HepG2 (cell line): Measurements from ENCODE around the gene IRF1. TPM values are rescaled to one million over a fixed set of nuclear protein-coding genes. Genes with fewer than 3 reads are reported as not detected.

Experiments
- DMAP1 ChIP-seq: IDR thresholded peaks from 2 replicates; pipeline ENCODE4 v1.6.1; 2016
- DNMT1 ChIP-seq: sonication (generic); formaldehyde crosslinking; IDR thresholded peaks from 2 replicates; pipeline ENCODE4 v1.5.1; 2020; ENCODE audit warnings: mild to moderate bottlenecking, missing genetic modification reagents
- EED ChIP-seq: sonication (generic); formaldehyde crosslinking; IDR thresholded peaks from 2 replicates; pipeline ENCODE4 v1.5.0; 2020; ENCODE audit warnings: mild to moderate bottlenecking, missing genetic modification reagents
- JARID2 ChIP-seq: sonication (generic); formaldehyde crosslinking; IDR thresholded peaks from 2 replicates; pipeline ENCODE4 v1.8.1; 2023; ENCODE audit warnings: missing genetic modification reagents, inconsistent platforms; ENCODE audit not compliant: insufficient replicate concordance
- JUND ChIP-seq: sonication (generic); formaldehyde crosslinking; IDR thresholded peaks from 2 replicates; pipeline ENCODE4 v1.8.0; 2022; ENCODE audit warnings: mild to moderate bottlenecking, missing genetic modification reagents
- KAT8 ChIP-seq: IDR thresholded peaks from 2 replicates; pipeline ENCODE4 v1.6.1; 2016; ENCODE audit warnings: missing genetic modification reagents, missing compliant biosample characterization
- MBD4 ChIP-seq: IDR thresholded peaks from 2 replicates; pipeline ENCODE4 v1.6.1; 2012; ENCODE audit warnings: low read length, inconsistent platforms, borderline replicate concordance
- MED1 ChIP-seq: sonication (generic); formaldehyde crosslinking; IDR thresholded peaks from 2 replicates; pipeline ENCODE4 v1.4.0; 2020; ENCODE audit warnings: missing genetic modification reagents
- NR3C1 ChIP-seq: sonication (generic); formaldehyde crosslinking; IDR thresholded peaks from 2 replicates; pipeline ENCODE4 v1.4.0; 2020; ENCODE audit warnings: missing genetic modification reagents
- PHF5A ChIP-seq: IDR thresholded peaks from one replicate; pipeline ENCODE4 v1.6.1; 2018; ENCODE audit warnings: low read depth, missing genetic modification reagents; ENCODE audit not compliant: unreplicated experiment
- PLRG1 ChIP-seq: fragments of 450-650 bp; conservative IDR thresholded peaks from 2 replicates; pipeline ENCODE4 v1.6.1; 2016
- PRMT3 ChIP-seq: sonication (generic); formaldehyde crosslinking; IDR thresholded peaks from 2 replicates; pipeline ENCODE4 v1.8.1; 2022; ENCODE audit warnings: low read depth, mild to moderate bottlenecking, moderate library complexity, missing genetic modification reagents, borderline replicate concordance
- SCMH1 ChIP-seq: sonication (generic); formaldehyde crosslinking; IDR thresholded peaks from 2 replicates; pipeline ENCODE4 v1.9.0; 2021; ENCODE audit warnings: missing genetic modification reagents, mild to moderate bottlenecking, borderline replicate concordance
- SETDB1 ChIP-seq: sonication (generic); formaldehyde crosslinking; IDR thresholded peaks from 2 replicates; pipeline ENCODE4 v1.5.1; 2020; ENCODE audit warnings: missing genetic modification reagents, mild to moderate bottlenecking, borderline replicate concordance
- SNAPC2 ChIP-seq: sonication (generic); formaldehyde crosslinking; IDR thresholded peaks from 2 replicates; pipeline ENCODE4 v1.8.1; 2022; ENCODE audit warnings: mild to moderate bottlenecking, missing genetic modification reagents
- ZBTB1 ChIP-seq: sonication (generic); formaldehyde crosslinking; IDR thresholded peaks from 2 replicates; pipeline ENCODE4 v1.4.0; 2020; ENCODE audit warnings: missing genetic modification reagents, borderline replicate concordance
- ZFP37 ChIP-seq: sonication (generic); formaldehyde crosslinking; IDR thresholded peaks from 2 replicates; pipeline ENCODE4 v1.4.0; 2020; ENCODE audit warnings: missing genetic modification reagents, borderline replicate concordance
- ZNF256 ChIP-seq: sonication (generic); formaldehyde crosslinking; conservative IDR thresholded peaks from 2 replicates; pipeline ENCODE4 v1.4.0; 2020; ENCODE audit warnings: missing genetic modification reagents
- ZNF350 ChIP-seq: sonication (generic); formaldehyde crosslinking; IDR thresholded peaks from 2 replicates; pipeline ENCODE4 v1.4.0; 2020; ENCODE audit warnings: mild to moderate bottlenecking, low read depth, missing genetic modification reagents, borderline replicate concordance
- ZNF7 ChIP-seq: IDR thresholded peaks from 2 replicates; pipeline ENCODE4 v1.6.1; 2016; ENCODE audit warnings: missing biosample characterization, missing genetic modification reagents
- ZNF746 ChIP-seq: sonication (generic); formaldehyde crosslinking; IDR thresholded peaks from 2 replicates; pipeline ENCODE4 v1.8.0; 2022; ENCODE audit warnings: mild to moderate bottlenecking, missing genetic modification reagents
- ZNF816 ChIP-seq: sonication (generic); formaldehyde crosslinking; IDR thresholded peaks from 2 replicates; pipeline ENCODE4 v1.8.0; 2022; ENCODE audit warnings: missing genetic modification reagents, mild to moderate bottlenecking, borderline replicate concordance
- polyA plus RNA-seq, 8 experiments: library from polyadenylated mRNA; depleted of rRNA in 3 of 8; stranded (reverse) in 7 of 8; unstranded in 1 of 8; fragments of >200 nt; fragmentation: Illumina TruSeq in 4 of 8; extraction: Trizol in 4 of 8; gene quantifications; 2 replicates each; pipeline versions ENCODE4 v1.2.1 to v1.2.3, GENCODE V29; 2011 to 2016; ENCODE audit warnings: low read depth in 4 of 8, missing spikeins in 1 of 8, mixed read lengths in 1 of 8; ENCODE audit not compliant: insufficient read depth in 1 of 8
- total RNA-seq, 5 experiments: library from RNA; depleted of rRNA; stranded (reverse); fragments of >200 nt; fragmentation: Illumina TruSeq; extraction: Trizol; gene quantifications; 2 replicates each; pipeline ENCODE4 v1.2.3, GENCODE V29; 2016; ENCODE audit warnings: low read depth in 1 of 5
- TF ChIP-seq, protein P1 (sequence below): sonication (generic); formaldehyde crosslinking; IDR thresholded peaks from 2 replicates; pipeline ENCODE4 v1.4.0; 2020; ENCODE audit warnings: missing genetic modification reagents
- TF ChIP-seq, protein P2 (sequence below): sonication (generic); formaldehyde crosslinking; IDR thresholded peaks from 2 replicates; pipeline ENCODE4 v1.4.0; 2020; ENCODE audit warnings: low read depth, missing genetic modification reagents
- TF ChIP-seq, protein P3 (sequence below): sonication (generic); formaldehyde crosslinking; IDR thresholded peaks from 2 replicates; pipeline ENCODE4 v1.4.0; 2020; ENCODE audit warnings: missing genetic modification reagents

The IRF1 gene
- total and polyA plus RNA-seq, 2 of the 13 experiments (the other 11 are each of a cell fraction or from before 2014, with no cell fraction given), result 4.1 to 8.8 TPM

DNA sequence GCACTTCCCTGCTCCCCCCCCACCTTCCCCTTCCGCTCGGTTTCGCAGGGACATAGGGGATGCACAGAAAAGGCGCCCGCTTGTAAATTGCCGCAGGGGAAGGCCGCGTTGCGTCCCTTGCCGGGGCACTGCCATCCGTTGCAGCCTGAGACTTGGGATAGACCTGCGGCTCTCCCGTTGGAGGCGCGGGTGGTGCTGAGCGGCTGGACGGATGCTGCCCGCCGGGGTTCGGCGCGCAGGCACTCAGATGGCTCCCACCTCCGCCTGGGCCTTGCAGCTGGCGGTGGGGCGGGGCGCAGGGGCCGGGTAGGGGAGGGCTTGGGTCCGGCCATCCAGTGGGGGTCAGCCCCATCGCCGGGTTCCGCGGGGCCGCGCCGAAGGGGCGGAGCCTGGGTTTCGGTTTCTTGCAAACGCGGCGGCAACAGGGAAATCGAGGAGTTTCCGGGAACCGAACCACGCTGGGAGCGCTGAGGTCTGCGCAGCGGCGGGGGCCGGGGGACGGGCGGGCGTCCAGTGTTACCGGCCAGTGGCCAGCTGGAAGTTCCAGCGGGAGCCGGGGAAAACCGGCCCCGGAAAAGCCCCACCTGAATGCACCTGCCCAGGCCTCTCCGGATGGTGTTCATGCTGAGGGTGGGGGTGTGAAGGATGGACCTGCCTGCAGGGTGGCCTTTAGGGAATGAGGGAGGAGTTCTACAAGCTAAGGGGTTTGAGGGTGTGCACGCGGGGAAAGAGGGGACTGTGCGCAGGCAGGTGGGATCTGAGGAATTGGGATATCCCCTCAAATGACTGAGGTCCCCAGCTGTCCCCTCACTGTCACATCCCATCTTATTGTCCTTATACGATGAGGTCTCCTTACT lies 6.3 kb upstream of the IRF1 start (continued):
- TF ChIP-seq EED, result no peak
- no peak for TF ChIP-seq PHF5A
- TF ChIP-seq ZNF816 (CRISPR knock-in tag), result 0 out of 2 replicates have a peak, but pooled peaks have one; percentile 65
- no peak for TF ChIP-seq DNMT1 (CRISPR knock-in tag)
- no peak for TF ChIP-seq MBD4
- no peak for TF ChIP-seq PLRG1
- TF ChIP-seq NR3C1 (CRISPR knock-in tag), result no peak
- no peak for TF ChIP-seq ZFP37 (CRISPR knock-in tag)
- no peak for TF ChIP-seq SCMH1 (CRISPR knock-in tag)
- TF ChIP-seq, protein P1, sequence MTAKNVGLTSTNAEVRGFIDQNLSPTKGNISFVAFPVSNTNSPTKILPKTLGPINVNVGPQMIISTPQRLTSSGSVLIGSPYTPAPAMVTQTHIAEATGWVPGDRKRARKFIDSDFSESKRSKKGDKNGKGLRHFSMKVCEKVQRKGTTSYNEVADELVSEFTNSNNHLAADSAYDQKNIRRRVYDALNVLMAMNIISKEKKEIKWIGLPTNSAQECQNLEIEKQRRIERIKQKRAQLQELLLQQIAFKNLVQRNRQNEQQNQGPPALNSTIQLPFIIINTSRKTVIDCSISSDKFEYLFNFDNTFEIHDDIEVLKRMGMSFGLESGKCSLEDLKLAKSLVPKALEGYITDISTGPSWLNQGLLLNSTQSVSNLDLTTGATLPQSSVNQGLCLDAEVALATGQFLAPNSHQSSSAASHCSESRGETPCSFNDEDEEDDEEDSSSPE (CRISPR knock-in tag), result no peak; the same call in 1 of the 2 replicates
- TF ChIP-seq ZNF746 (CRISPR knock-in tag), result peak; percentile 58
- TF ChIP-seq, protein P2, sequence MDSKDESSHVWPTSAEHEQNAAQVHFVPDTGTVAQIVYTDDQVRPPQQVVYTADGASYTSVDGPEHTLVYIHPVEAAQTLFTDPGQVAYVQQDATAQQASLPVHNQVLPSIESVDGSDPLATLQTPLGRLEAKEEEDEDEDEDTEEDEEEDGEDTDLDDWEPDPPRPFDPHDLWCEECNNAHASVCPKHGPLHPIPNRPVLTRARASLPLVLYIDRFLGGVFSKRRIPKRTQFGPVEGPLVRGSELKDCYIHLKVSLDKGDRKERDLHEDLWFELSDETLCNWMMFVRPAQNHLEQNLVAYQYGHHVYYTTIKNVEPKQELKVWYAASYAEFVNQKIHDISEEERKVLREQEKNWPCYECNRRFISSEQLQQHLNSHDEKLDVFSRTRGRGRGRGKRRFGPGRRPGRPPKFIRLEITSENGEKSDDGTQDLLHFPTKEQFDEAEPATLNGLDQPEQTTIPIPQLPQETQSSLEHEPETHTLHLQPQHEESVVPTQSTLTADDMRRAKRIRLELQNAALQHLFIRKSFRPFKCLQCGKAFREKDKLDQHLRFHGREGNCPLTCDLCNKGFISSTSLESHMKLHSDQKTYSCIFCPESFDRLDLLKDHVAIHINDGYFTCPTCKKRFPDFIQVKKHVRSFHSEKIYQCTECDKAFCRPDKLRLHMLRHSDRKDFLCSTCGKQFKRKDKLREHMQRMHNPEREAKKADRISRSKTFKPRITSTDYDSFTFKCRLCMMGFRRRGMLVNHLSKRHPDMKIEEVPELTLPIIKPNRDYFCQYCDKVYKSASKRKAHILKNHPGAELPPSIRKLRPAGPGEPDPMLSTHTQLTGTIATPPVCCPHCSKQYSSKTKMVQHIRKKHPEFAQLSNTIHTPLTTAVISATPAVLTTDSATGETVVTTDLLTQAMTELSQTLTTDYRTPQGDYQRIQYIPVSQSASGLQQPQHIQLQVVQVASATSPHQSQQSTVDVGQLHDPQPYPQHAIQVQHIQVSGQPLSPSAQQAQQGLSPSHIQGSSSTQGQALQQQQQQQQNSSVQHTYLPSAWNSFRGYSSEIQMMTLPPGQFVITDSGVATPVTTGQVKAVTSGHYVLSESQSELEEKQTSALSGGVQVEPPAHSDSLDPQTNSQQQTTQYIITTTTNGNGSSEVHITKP (CRISPR knock-in tag), result no peak; the same call in 1 of the 2 replicates
- no peak for TF ChIP-seq ZBTB1
- no peak for TF ChIP-seq JUND (CRISPR knock-in tag)
- no peak for TF ChIP-seq PRMT3
- no peak for TF ChIP-seq ZNF350
- TF ChIP-seq MED1, result no peak
- no peak for TF ChIP-seq ZNF7 (CRISPR knock-in tag)
- TF ChIP-seq ZNF256 (CRISPR knock-in tag), result no peak
- TF ChIP-seq SETDB1, result no peak
- TF ChIP-seq SNAPC2 (CRISPR knock-in tag), result no peak
- TF ChIP-seq JARID2, result no peak
- TF ChIP-seq, protein P3, sequence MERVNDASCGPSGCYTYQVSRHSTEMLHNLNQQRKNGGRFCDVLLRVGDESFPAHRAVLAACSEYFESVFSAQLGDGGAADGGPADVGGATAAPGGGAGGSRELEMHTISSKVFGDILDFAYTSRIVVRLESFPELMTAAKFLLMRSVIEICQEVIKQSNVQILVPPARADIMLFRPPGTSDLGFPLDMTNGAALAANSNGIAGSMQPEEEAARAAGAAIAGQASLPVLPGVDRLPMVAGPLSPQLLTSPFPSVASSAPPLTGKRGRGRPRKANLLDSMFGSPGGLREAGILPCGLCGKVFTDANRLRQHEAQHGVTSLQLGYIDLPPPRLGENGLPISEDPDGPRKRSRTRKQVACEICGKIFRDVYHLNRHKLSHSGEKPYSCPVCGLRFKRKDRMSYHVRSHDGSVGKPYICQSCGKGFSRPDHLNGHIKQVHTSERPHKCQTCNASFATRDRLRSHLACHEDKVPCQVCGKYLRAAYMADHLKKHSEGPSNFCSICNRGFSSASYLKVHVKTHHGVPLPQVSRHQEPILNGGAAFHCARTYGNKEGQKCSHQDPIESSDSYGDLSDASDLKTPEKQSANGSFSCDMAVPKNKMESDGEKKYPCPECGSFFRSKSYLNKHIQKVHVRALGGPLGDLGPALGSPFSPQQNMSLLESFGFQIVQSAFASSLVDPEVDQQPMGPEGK (CRISPR knock-in tag), result peak; percentile 87
- no peak for TF ChIP-seq KAT8
- TF ChIP-seq DMAP1 (CRISPR knock-in tag), result no peak; the same call in 1 of the 2 replicates
